DOHH2 (cell line): ENCODE measurements around the gene CTIF.

Experiments used
- H3F3A ChIP-seq: fragments of 200-600 bp; sonication (generic), shearing (Covaris generic); 2 replicates; pipeline ENCODE4 v1.6.0; 2016; ENCODE audit warnings: antibody characterized with exemption, mild to moderate bottlenecking; ENCODE audit not compliant: control insufficient read depth, insufficient read depth
- H3K27ac ChIP-seq: fragments of 200-600 bp; sonication (generic); 2 replicates; pipeline ENCODE4 v1.5.1; 2014; ENCODE audit warnings: low read depth, mild to moderate bottlenecking, low read length, moderate library complexity
- H3K27me3 ChIP-seq: fragments of 200-600 bp; sonication (generic); 2 replicates; pipeline ENCODE4 v1.6.1; 2014; ENCODE audit warnings: mild to moderate bottlenecking, low read length, mixed read lengths; ENCODE audit not compliant: control insufficient read depth
- H3K36me3 ChIP-seq: fragments of 200-600 bp; sonication (generic); 2 replicates; pipeline ENCODE4 v1.6.1; 2014; ENCODE audit warnings: mild to moderate bottlenecking, low read length, moderate library complexity, mixed read lengths; ENCODE audit not compliant: control insufficient read depth
- H3K4me1 ChIP-seq: fragments of 200-600 bp; sonication (generic); 2 replicates; pipeline ENCODE4 v1.6.1; 2014; ENCODE audit warnings: mild to moderate bottlenecking, low read length, mixed read lengths; ENCODE audit not compliant: control insufficient read depth
- H3K4me2 ChIP-seq: fragments of 200-600 bp; sonication (generic); 2 replicates; pipeline ENCODE4 v1.6.0; 2014; ENCODE audit warnings: mild to moderate bottlenecking, low read length, moderate library complexity
- H3K4me3 ChIP-seq: fragments of 200-600 bp; sonication (generic); 2 replicates; pipeline ENCODE4 v1.5.1; 2014; ENCODE audit warnings: mild to moderate bottlenecking, low read length, mixed read lengths
- H3K79me2 ChIP-seq: fragments of 200-600 bp; sonication (generic); 2 replicates; pipeline ENCODE4 v1.6.1; 2014; ENCODE audit warnings: mild to moderate bottlenecking, low read length, mixed read lengths; ENCODE audit not compliant: control insufficient read depth
- H3K9me2 ChIP-seq: fragments of 200-600 bp; sonication (generic); replicated peaks from 2 replicates; pipeline ENCODE4 v1.6.1; 2014; ENCODE audit warnings: mild to moderate bottlenecking, low read length, mixed read lengths; ENCODE audit not compliant: control insufficient read depth
- H3K9me3 ChIP-seq: fragments of 200-600 bp; sonication (generic); 2 replicates; pipeline ENCODE4 v1.6.1; 2014; ENCODE audit warnings: antibody characterized with exemption, low read length, mixed read lengths; ENCODE audit not compliant: control insufficient read depth, insufficient read depth
- H4K20me1 ChIP-seq: fragments of 200-600 bp; sonication (generic); 2 replicates; pipeline ENCODE4 v1.6.0; 2014; ENCODE audit warnings: low read depth, mild to moderate bottlenecking, antibody characterized with exemption, low read length, moderate library complexity; ENCODE audit not compliant: control insufficient read depth, insufficient read depth
- EZH2phosphoT487 ChIP-seq: fragments of 200-600 bp; sonication (generic); IDR thresholded peaks from 2 replicates; pipeline ENCODE4 v1.6.1; 2017; ENCODE audit warnings: borderline replicate concordance, mild to moderate bottlenecking, antibody characterized with exemption, low read length, moderate library complexity, mixed read lengths
- TF ChIP-seq, protein P1 (sequence below): fragments of 200-600 bp; sonication (generic); IDR thresholded peaks from one replicate; pipeline ENCODE4 v1.5.1; 2014; ENCODE audit warnings: antibody characterized with exemption, mild to moderate bottlenecking, low read depth, low read length; ENCODE audit not compliant: poor library complexity, severe bottlenecking

The CTIF gene

DNA sequence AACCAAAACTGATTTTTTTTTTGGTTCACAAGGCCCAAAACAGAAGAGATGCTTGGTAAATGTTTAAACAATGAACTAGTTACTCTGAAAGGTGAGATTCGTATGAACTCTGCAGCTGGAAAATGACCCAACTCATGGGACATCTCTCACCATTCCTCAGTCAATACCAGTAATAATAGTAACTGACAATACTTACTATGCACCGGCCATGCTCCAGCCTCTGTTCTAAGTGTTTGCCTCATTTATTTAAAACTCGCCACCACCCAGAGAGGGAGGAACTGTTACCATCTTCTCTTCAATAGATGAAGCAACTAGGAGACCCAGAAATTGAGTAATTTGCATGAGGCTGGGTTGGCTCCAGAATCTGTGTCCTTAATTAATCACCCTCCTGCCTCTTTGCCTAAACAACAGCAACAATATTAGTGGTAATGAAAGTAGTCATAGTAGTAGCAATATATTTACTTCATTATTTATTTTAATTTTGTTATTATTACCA is 130.4 kb downstream of the CTIF start:
- TF ChIP-seq, protein P1, sequence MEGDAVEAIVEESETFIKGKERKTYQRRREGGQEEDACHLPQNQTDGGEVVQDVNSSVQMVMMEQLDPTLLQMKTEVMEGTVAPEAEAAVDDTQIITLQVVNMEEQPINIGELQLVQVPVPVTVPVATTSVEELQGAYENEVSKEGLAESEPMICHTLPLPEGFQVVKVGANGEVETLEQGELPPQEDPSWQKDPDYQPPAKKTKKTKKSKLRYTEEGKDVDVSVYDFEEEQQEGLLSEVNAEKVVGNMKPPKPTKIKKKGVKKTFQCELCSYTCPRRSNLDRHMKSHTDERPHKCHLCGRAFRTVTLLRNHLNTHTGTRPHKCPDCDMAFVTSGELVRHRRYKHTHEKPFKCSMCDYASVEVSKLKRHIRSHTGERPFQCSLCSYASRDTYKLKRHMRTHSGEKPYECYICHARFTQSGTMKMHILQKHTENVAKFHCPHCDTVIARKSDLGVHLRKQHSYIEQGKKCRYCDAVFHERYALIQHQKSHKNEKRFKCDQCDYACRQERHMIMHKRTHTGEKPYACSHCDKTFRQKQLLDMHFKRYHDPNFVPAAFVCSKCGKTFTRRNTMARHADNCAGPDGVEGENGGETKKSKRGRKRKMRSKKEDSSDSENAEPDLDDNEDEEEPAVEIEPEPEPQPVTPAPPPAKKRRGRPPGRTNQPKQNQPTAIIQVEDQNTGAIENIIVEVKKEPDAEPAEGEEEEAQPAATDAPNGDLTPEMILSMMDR = no peak
- no peak for TF ChIP-seq EZH2phosphoT487
- Histone ChIP-seq H3K27ac (no peak overlapping the region), H3K4me2 (no peak overlapping the region)

DNA sequence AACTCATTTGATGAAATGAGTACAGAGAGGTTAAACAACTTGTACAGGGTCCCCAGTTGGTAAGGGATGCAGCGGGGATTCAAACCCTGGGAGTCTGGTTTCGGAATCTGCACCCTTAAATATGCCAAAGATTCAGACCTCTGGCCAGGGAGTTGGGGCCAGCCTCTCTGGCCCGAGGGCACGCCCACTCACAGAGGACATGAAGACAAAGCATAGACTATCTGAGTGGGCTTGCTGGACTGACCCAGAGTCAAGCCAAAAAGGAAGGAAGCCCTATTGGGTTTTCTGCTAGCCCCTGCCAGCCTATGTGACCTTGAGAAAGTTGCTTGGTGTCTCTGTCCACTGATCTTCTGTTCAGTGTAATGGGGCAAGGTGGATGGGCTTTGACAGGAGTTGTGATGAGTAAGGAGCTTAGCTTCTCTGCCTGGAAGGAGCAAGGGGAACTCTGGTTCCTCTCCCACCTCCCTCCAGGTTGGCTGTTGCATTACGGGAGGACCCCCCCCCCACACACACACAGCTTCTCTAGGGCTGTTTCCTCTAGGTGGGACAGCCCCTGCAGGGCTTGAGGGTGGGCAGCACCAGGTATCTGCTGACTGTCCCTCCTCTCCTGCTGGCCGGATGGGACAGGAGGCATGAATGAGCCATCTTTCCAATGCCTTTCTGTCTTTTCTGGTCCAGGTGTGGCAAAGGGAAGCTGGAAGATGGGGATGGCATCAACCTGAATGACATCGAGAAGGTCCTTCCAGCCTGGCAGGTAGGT is 131.3 kb downstream of the CTIF start:
- Histone ChIP-seq H3K79me2 (no peaks in the 10 kb centered on the region), H3K9me2 (no peaks in the 10 kb centered on the region), H3K4me3 (no peak overlapping the region), H4K20me1 (no peaks in the 10 kb centered on the region), H3K9me3 (no peaks in the 10 kb centered on the region), H3F3A (no peaks in the 10 kb centered on the region), H3K4me1 (peaks cover 15% of the 10 kb centered on the region), H3K4me2 (no peak overlapping the region), H3K36me3 (no peaks in the 10 kb centered on the region), H3K27ac (no peak overlapping the region), H3K27me3 (no peaks in the 10 kb centered on the region)
- TF ChIP-seq EZH2phosphoT487 = no peak
- TF ChIP-seq, protein P1 = no peak

More for the DNA sequence above, 130.4 kb downstream of the CTIF start:
- Histone ChIP-seq H3K4me3 (no peak overlapping the region), H3F3A (no peaks in the 10 kb centered on the region), H3K4me1 (peaks cover 15% of the 10 kb centered on the region), H3K9me2 (no peaks in the 10 kb centered on the region), H3K9me3 (no peaks in the 10 kb centered on the region), H3K36me3 (no peaks in the 10 kb centered on the region), H4K20me1 (no peaks in the 10 kb centered on the region), H3K79me2 (no peaks in the 10 kb centered on the region), H3K27me3 (no peaks in the 10 kb centered on the region)

DNA sequence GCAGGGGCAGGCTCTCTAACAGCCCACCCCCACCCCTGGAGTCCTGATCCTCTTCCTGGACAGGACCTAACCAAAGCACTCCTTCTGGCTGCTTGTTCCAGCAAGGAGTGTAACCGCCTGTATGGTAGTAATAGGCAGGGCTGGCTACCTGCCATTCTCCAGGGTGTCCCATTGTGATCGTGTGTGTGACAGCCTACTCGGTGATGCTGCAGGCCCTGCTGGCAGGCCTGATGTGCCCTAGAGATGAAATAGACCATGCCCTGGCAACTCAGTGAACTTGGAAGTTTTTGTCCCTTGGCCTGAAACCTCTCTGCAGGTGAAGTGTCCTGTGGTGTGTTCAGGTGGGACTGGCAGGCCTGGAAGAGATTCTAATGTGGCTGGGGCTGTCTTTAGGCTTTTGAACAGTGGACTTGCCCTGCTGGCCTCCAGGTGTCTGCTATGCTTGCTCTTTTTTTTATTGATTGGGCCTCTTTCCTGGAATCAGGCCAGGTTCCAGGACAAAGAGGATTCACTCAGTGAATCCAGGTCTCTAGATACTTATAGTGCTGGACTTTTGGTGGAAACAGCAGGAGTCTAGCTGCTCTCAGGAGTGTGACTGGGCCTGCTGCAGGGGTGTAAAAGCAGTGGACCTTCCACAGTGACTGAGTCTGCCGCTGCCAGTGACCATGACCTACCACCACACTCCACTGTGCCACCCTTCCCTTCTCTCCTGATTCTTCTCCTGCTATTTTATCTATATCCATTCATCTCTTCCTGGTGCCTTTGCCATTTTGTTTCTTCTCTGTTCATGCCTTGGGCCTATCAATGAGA is 132.1 kb downstream of the CTIF start:
- no peaks in the 10 kb centered on the region for H3K9me2 ChIP-seq
- TF ChIP-seq EZH2phosphoT487 = no peak
- TF ChIP-seq, protein P1 = no peak
- H3K79me2 ChIP-seq = no peaks in the 10 kb centered on the region
- peaks cover 18% of the 10 kb centered on the region for H3K4me1 ChIP-seq
- H3K4me2 ChIP-seq = no peak overlapping the region
- H3K4me3 ChIP-seq = no peak overlapping the region
- no peak overlapping the region for H3K27ac ChIP-seq
- no peaks in the 10 kb centered on the region for H4K20me1 ChIP-seq
- H3K36me3 ChIP-seq = no peaks in the 10 kb centered on the region
- H3K27me3 ChIP-seq = no peaks in the 10 kb centered on the region
- H3K9me3 ChIP-seq = no peaks in the 10 kb centered on the region
- no peaks in the 10 kb centered on the region for H3F3A ChIP-seq
